ENCODE measurements around the gene PRSS48. TPM values are rescaled to one million over a fixed set of nuclear protein-coding genes. Genes with fewer than 3 reads are reported as not detected.

The PRSS48 gene
- total and polyA plus RNA-seq, 10 of the 15 experiments (the other 5 are each of a cell fraction or from before 2014, with no cell fraction given) = not detected

DNA sequence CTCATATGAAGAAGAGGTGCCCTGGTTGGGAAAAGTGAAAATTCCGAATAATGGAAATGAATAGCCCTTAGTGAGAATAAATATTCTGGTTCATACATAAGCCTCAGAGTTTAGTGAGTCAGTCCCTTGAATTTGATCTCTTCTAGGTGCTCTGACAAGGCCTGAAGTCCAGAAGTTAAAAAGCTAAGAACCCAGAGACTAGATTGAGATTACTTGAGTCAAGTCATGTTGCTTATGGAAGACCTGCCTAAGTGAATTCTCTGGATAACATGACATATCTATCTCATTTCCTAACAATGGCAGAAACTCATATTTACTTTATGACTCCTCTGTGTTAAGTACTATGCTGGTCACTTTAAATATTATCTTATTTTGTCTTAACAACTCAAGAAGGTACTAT is 10.5 kb upstream of the PRSS48 start (continued):
- TF ChIP-seq BCL3 (IDR thresholded peaks at IDR 0.05; ENCODE audit: borderline replicate concordance, insufficient read depth, low read depth, low read length, poor library complexity, severe bottlenecking) = no peak

- Histone ChIP-seq H3K9ac (ENCODE audit: control insufficient read depth, insufficient read depth, low read length) (no peak overlapping the region), H3K36me3 (ENCODE audit: control insufficient read depth in 2 of 2, insufficient read depth in 2 of 2, low read length in 1 of 2) (no peaks in the 10 kb centered on the region), H3K4me2 (ENCODE audit: control insufficient read depth, insufficient read depth) (no peak overlapping the region), H3K9me3 (replicated peaks; ENCODE audit: control insufficient read depth, insufficient read depth, low read length) (no peaks in the 10 kb centered on the region), H2AFZ (ENCODE audit: control insufficient read depth, low read depth, low read length) (no peak overlapping the region), H3K27me3 (replicated peaks in 1 of 2; ENCODE audit: control insufficient read depth in 2 of 2, insufficient read depth in 2 of 2, low read length in 1 of 2) (no peaks in the 10 kb centered on the region; a peak in 2 of 4 replicates), H3K79me2 (ENCODE audit: control insufficient read depth, insufficient read depth, low read length) (no peaks in the 10 kb centered on the region), H3K4me3 (no peak overlapping the region), H3K4me1 (ENCODE audit: control insufficient read depth, insufficient read depth, low read length) (no peaks in the 10 kb centered on the region), H4K20me1 (ENCODE audit: control insufficient read depth, insufficient read depth) (no peaks in the 10 kb centered on the region), H3K27ac (ENCODE audit: control insufficient read depth, insufficient read depth) (no peak overlapping the region)
- CTCF ChIA-PET = interaction anchor here (0.6 to 2.2 kb wide), 2 partner anchors 9 to 806 kb away, joined by 3 to 12 read pairs; no protein-coding TSS in a partner anchor
- DNase-seq (ENCODE audit: low read depth, low spot score) (no peak), FAIRE-seq (no peak), ATAC-seq (no peak)
- in situ Hi-C loops (cut with MboI) (no loop called here), intact Hi-C loops (cut with micrococcal nuclease; ENCODE audit: unreplicated experiment) (no loop called here)
- RAD21 ChIA-PET (ENCODE audit: unreplicated experiment) = no interaction called here
- WGBS (ENCODE audit: insufficient coverage, insufficient replicate concordance, low lambda C conversion rate, missing lambda C conversion rate) = 33% methylated on average over 4 of the region's 4 CpGs
- TF ChIP-seq MTA3 (IDR thresholded peaks at IDR 0.05; ENCODE audit: borderline replicate concordance, low read length) (no peak), IKZF1 (conservative IDR thresholded peaks at IDR 0.05) (no peak), CREM (IDR thresholded peaks at IDR 0.05; ENCODE audit: low read depth) (no peak), PRDM15 (CRISPR knock-in tag; IDR thresholded peaks at IDR 0.05) (no peak), MYB (IDR thresholded peaks at IDR 0.05; ENCODE audit: borderline replicate concordance, low read depth, low read length) (no peak), NR2C1 (IDR thresholded peaks at IDR 0.05) (no peak), TAF1 (IDR thresholded peaks at IDR 0.05; ENCODE audit: borderline replicate concordance, low read depth, low read length) (no peak), FOXK2 (IDR thresholded peaks at IDR 0.05) (no peak), MTA2 (IDR thresholded peaks at IDR 0.05; ENCODE audit: low read depth) (no peak), RUNX3 (IDR thresholded peaks at IDR 0.05; ENCODE audit: low read length) (no peak), LARP7 (IDR thresholded peaks at IDR 0.05) (no peak), POLR2A (IDR thresholded peaks at IDR 0.05; ENCODE audit: low read depth, low read length) (no peak), IRF5 (IDR thresholded peaks at IDR 0.05; ENCODE audit: borderline replicate concordance) (no peak), DPF2 (IDR thresholded peaks at IDR 0.05) (no peak), RFX5 (IDR thresholded peaks at IDR 0.05; ENCODE audit: low read depth, low read length) (no peak), CHD2 (IDR thresholded peaks at IDR 0.05; ENCODE audit: borderline replicate concordance, low read depth, low read length) (no peak)
- no TSS peak for BruUV-seq (replicated peaks)
- SMC1A ChIA-PET (ENCODE audit: uncharacterized antibody, unreplicated experiment) = interaction anchor here (1.3 to 1.4 kb wide), 2 partner anchors 8 to 150 kb away, joined by 3 to 4 read pairs; no protein-coding TSS in a partner anchor
- POLR2A ChIA-PET = no interaction called here
These were observed 9.9 kb upstream of the PRSS48 start for GRCh38 chr4:151267104-151267503.

Measured in GM12878 (cell line).